ENCODE results near the gene CLCA4.

Gene CLCA4

GRCh38 chr1:86542631-86543030 is 4.2 kb upstream of the CLCA4 start:
- DNase-seq (ENCODE audit: low read depth) = no peak
- H3K4me3 ChIP-seq (ENCODE audit: control insufficient read depth, low read depth, low read length) = no peak overlapping the region
- no peak for TF ChIP-seq CTCF (IDR thresholded peaks at IDR 0.05; ENCODE audit: control insufficient read depth, insufficient read depth, low read depth, low read length, missing control alignments)

DNA sequence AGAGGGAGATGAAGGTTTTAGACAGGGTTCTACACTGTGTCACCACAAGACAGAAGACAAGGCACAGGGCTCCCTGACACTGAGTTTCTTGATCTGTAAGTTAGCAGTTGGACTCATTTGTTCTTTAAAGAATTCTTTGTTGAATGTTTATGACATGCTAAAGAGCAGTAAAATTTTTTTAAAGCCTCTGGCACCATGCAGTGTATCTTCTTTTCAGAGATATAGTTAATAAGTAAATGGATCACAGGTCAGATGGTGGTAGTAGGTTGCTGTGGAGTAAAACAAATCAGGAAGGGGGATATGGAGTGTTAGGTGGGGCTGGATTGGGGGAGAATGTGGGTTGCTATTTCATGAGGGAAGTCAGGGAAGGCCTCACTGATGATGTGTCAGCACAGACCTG is 2.0 kb downstream of the CLCA4 start:
- TF ChIP-seq CTCF (IDR thresholded peaks at IDR 0.05; ENCODE audit: control insufficient read depth, insufficient read depth, low read depth, low read length, missing control alignments) = no peak
- no peak overlapping the region for H3K4me3 ChIP-seq (ENCODE audit: control insufficient read depth, low read depth, low read length)
- DNase-seq (ENCODE audit: low read depth) = no peak

DNA sequence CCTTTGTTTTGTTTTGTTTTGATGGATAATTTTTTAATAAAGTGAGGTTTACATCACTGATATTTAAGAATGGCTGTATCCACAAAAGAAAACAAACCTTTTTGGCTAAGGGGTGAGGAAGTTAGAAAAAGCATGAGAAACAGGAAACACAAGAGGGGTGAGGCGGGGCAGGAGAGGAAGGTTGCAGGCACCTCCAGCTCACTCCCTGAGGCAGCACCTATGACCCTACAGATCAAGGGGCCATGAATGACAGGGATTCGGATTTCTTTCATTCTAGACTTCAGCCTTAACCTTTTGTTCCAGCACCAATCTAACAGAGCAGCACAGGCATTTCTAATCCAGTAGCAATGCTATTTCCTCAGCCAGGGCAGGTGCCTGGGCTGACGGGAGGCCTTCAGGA is 4.4 kb downstream of the CLCA4 start:
- no peak overlapping the region for H3K4me3 ChIP-seq (ENCODE audit: control insufficient read depth, low read depth, low read length)
- TF ChIP-seq CTCF (IDR thresholded peaks at IDR 0.05; ENCODE audit: control insufficient read depth, insufficient read depth, low read depth, low read length, missing control alignments) = no peak
- DNase-seq (ENCODE audit: low read depth) = no peak

DNA sequence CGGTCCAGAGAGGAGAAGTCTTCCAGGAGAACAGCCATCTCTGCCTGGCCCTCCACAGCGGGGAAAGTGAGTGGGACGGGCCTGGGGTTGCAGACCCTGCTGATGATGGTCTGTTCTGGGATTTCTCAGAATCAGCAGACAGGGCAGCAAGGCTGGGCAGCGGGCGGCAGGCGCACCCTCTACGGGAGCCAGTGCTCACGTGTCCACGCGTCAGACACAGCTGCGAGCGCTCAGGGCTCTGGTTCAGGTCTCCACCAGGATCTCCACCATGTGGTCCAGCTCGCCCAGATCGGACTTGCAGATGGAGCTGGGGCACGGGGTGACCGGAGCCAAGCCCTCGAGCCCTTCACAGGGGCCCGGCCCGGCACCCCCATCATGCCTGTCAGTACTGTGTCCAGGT is 5.5 kb downstream of the CLCA4 start:
- no peak for TF ChIP-seq CTCF (IDR thresholded peaks at IDR 0.05; ENCODE audit: control insufficient read depth, insufficient read depth, low read depth, low read length, missing control alignments)

GRCh38 chr1:86557739-86558138 is 10.9 kb downstream of the CLCA4 start:
- no peak for TF ChIP-seq CTCF (IDR thresholded peaks at IDR 0.05; ENCODE audit: control insufficient read depth, insufficient read depth, low read depth, low read length, missing control alignments)
- no peak for DNase-seq (ENCODE audit: low read depth)
- no peak overlapping the region for H3K4me3 ChIP-seq (ENCODE audit: control insufficient read depth, low read depth, low read length)

More for the DNA sequence above, 5.5 kb downstream of the CLCA4 start:
- DNase-seq (ENCODE audit: low read depth) = no peak
- H3K4me3 ChIP-seq (ENCODE audit: control insufficient read depth, low read depth, low read length) = no peak overlapping the region

- TF ChIP-seq CTCF (IDR thresholded peaks at IDR 0.05; ENCODE audit: control insufficient read depth, insufficient read depth, low read depth, low read length, missing control alignments) = no peak
- no peak overlapping the region for H3K4me3 ChIP-seq (ENCODE audit: control insufficient read depth, low read depth, low read length)
- DNase-seq (ENCODE audit: low read depth) = no peak
Measured at GRCh38 chr1:86563849-86564248, 17.0 kb downstream of the CLCA4 start.

DNA sequence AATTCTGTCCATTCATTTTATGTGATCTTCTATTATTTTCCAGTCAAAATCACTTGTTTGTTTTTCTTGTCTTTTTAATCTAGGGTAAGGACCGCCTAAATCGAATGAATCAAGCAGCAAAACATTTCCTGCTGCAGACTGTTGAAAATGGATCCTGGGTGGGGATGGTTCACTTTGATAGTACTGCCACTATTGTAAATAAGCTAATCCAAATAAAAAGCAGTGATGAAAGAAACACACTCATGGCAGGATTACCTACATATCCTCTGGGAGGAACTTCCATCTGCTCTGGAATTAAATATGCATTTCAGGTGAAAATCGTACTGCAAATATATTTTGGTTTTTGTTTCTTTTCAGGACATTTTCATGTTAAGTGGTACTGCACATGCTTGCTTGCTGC is 20.5 kb downstream of the CLCA4 start:
- H3K4me3 ChIP-seq (ENCODE audit: control insufficient read depth, low read depth, low read length) = no peak overlapping the region
- no peak for TF ChIP-seq CTCF (IDR thresholded peaks at IDR 0.05; ENCODE audit: control insufficient read depth, insufficient read depth, low read depth, low read length, missing control alignments)
- DNase-seq (ENCODE audit: low read depth) = no peak
